ENCODE results near the gene FIBCD1. TPM values are rescaled to one million over a fixed set of nuclear protein-coding genes. Genes with fewer than 3 reads are reported as not detected.

Gene FIBCD1
- total and polyA plus RNA-seq, 4 donors: 0.97 to 7.7 (median 4.1) TPM

DNA sequence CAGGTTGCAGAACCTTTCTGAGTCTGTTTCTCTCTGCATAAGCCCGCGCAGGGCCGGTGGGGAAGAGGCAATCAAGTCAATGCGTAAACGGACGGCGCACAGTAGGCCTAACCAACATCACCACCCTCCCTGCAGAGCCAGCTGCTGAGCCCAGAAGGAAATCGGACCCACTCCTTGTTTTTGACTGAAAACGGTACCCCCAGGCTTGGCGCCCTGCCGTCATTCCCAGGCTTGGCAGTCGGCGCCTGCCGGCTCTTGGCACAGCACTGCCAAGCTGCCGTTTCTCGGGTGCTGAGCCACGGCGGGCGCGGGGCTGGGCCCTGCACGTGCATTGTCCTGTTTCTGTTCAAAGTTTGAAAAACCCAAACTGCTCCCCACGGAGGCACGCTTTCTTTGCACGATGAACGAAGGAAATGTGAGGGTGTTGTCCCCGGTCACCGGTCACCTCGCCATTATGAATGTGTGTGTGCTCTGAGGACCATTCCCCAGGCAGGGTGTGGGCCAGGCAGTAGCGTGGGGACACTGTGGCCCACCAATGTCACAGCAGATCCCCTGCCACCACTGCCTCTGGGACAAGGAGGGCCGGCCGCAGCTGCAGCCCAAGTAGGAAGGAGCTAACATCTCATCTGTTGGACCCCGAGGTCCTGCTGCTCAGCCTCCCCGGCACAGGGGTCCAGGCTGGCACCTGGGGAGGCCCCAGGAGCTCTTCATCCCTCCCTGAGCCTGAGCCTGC is 20.1 kb downstream of the FIBCD1 start:
- Histone ChIP-seq H3K27ac (ENCODE audit: low read depth in 1 of 2, low read length in 1 of 2) (no peak overlapping the region), H3K9ac (ENCODE audit: insufficient read depth in 1 of 2, low read length in 2 of 2) (no peak overlapping the region), H3K9me3 (ENCODE audit: control insufficient read depth in 4 of 4, insufficient read depth in 3 of 4, low read length in 3 of 4) (no peaks in the 10 kb centered on the region), H3K4me3 (no peak overlapping the region), H3K27me3 (ENCODE audit: control insufficient read depth in 3 of 3, insufficient read depth in 3 of 3, low read length in 2 of 3) (peaks cover 0 to 32% (median 0%) of the 10 kb centered on the region in 3 donors), H3K36me3 (ENCODE audit: control insufficient read depth in 4 of 4, insufficient read depth in 4 of 4, low read length in 4 of 4) (no peaks in the 10 kb centered on the region), H3K4me1 (ENCODE audit: control insufficient read depth in 5 of 5, insufficient read depth in 5 of 5, low read length in 5 of 5) (peaks cover 0 to 15% (median 0%) of the 10 kb centered on the region in 5 donors)
- no peak for DNase-seq
- 81 to 86% methylated on average over 33 of the region's 33 CpGs for WGBS, 2 donors
- no peak for ATAC-seq (ENCODE audit: insufficient read depth, low FRiP score)
- TF ChIP-seq, protein P1, sequence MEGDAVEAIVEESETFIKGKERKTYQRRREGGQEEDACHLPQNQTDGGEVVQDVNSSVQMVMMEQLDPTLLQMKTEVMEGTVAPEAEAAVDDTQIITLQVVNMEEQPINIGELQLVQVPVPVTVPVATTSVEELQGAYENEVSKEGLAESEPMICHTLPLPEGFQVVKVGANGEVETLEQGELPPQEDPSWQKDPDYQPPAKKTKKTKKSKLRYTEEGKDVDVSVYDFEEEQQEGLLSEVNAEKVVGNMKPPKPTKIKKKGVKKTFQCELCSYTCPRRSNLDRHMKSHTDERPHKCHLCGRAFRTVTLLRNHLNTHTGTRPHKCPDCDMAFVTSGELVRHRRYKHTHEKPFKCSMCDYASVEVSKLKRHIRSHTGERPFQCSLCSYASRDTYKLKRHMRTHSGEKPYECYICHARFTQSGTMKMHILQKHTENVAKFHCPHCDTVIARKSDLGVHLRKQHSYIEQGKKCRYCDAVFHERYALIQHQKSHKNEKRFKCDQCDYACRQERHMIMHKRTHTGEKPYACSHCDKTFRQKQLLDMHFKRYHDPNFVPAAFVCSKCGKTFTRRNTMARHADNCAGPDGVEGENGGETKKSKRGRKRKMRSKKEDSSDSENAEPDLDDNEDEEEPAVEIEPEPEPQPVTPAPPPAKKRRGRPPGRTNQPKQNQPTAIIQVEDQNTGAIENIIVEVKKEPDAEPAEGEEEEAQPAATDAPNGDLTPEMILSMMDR (IDR thresholded peaks at IDR 0.05; ENCODE audit: control extremely low read depth, extremely low read depth): no peak

DNA sequence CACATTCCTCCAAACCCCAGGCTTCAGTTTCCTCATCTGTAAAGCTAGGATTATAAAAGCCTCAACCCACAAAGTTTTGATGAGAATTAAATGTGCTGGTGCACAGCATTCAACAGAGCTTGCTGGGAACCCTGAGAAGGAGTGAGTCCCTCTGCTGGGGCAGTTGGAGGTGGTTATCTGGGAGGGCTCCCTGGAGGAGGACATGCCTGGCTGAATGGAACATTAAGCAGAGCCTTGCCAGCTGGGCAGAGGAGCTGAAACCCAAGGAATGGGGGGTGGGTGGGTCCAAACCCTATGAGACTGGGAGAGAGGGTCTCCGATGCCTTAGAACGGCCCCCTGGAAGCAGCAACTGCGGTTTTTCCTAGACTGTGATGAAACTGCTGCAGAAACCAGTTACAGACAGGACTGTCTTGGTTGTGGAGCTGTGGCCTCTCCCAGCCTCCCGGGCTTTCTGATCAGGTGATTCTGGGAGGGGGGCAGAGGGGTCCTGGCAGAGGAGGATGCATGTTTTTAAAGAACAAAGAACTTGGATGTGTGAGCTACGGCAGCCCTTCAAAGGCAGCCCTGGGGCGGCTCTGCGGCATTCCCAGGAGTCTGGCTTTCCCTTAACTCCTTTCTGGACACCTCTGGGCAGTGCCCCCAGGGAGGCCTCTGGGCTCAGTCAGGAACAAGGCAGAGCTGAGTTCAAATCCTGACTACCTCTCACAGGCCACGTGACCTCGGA is 20.8 kb downstream of the FIBCD1 start:
- Histone ChIP-seq H3K4me3 (no peak overlapping the region), H3K36me3 (ENCODE audit: control insufficient read depth in 4 of 4, insufficient read depth in 4 of 4, low read length in 4 of 4) (no peaks in the 10 kb centered on the region), H3K9me3 (ENCODE audit: control insufficient read depth in 4 of 4, insufficient read depth in 3 of 4, low read length in 3 of 4) (no peaks in the 10 kb centered on the region), H3K27me3 (ENCODE audit: control insufficient read depth in 3 of 3, insufficient read depth in 3 of 3, low read length in 2 of 3) (peaks cover 0 to 37% (median 0%) of the 10 kb centered on the region in 3 donors), H3K27ac (ENCODE audit: low read depth in 1 of 2, low read length in 1 of 2) (no peak overlapping the region), H3K4me1 (ENCODE audit: control insufficient read depth in 5 of 5, insufficient read depth in 5 of 5, low read length in 5 of 5) (peaks cover 0 to 15% (median 0%) of the 10 kb centered on the region in 5 donors), H3K9ac (ENCODE audit: insufficient read depth in 1 of 2, low read length in 2 of 2) (no peak overlapping the region)
- TF ChIP-seq, protein P1 (IDR thresholded peaks at IDR 0.05; ENCODE audit: control extremely low read depth, extremely low read depth): no peak
- WGBS, 2 donors: 70 to 77% methylated on average over 9 of the region's 9 CpGs
- ATAC-seq (ENCODE audit: insufficient read depth, low FRiP score) (no peak), DNase-seq (no peak)

DNA sequence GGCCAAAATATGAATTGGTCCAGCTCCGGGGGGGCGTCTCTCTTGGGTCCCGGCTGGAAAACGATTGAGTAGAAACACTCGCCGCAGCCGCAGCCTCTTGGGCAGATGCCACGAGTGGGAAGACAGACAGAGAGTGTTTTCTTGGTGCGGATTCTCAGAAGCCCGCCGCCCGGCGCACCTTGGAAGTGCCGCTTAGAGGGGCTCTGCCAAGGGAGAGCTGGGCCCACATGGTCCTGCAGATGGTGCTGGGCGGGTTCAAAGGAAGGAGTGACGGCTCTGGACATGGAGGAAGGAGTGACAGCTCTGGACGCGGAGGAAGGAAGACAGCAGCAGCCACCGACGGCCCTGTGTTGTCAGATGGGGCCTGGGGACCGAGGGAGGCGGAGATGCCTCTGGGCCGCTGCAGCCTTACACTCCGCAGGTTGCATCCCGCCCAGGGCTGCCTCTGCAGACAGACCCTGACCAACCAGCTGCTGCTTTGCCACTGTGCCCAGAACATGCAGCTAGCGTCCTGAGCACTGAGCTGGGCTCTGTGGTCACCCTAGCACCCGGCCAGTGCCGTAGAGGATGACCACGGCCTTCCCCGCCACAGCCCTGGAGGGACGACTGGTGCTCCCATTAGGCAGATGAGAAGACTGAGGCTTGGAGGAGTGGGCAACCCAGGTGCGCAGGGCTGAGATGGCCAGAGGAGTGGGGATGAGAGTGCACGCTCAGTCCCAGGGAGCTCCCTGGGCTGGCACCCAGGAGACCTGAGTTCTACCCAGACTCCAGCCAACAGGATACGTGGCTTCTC is 21.7 kb downstream of the FIBCD1 start:
- Histone ChIP-seq H3K4me1 (ENCODE audit: control insufficient read depth in 5 of 5, insufficient read depth in 5 of 5, low read length in 5 of 5) (peaks cover 0 to 15% (median 0%) of the 10 kb centered on the region in 5 donors), H3K27me3 (ENCODE audit: control insufficient read depth in 3 of 3, insufficient read depth in 3 of 3, low read length in 2 of 3) (peaks cover 0 to 32% (median 0%) of the 10 kb centered on the region in 3 donors), H3K36me3 (ENCODE audit: control insufficient read depth in 4 of 4, insufficient read depth in 4 of 4, low read length in 4 of 4) (no peaks in the 10 kb centered on the region), H3K9me3 (ENCODE audit: control insufficient read depth in 4 of 4, insufficient read depth in 3 of 4, low read length in 3 of 4) (no peaks in the 10 kb centered on the region), H3K4me3 (no peak overlapping the region), H3K9ac (ENCODE audit: insufficient read depth in 1 of 2, low read length in 2 of 2) (no peak overlapping the region), H3K27ac (ENCODE audit: low read depth in 1 of 2, low read length in 1 of 2) (no peak overlapping the region)
- TF ChIP-seq, protein P1 (IDR thresholded peaks at IDR 0.05; ENCODE audit: control extremely low read depth, extremely low read depth): no peak
- WGBS, 2 donors: 77 to 82% methylated on average over 33 to 34 of the region's 34 CpGs
- DNase-seq (no peak), ATAC-seq (ENCODE audit: insufficient read depth, low FRiP score) (no peak)

All from lung (tissue), 12 donors.